Panc1 (cell line): ENCODE results near the gene TBCC.

Experiments
- TCF7L2 ChIP-seq: IDR thresholded peaks from 2 replicates; pipeline ENCODE4 v1.6.1; 2011; ENCODE audit warnings: mild to moderate bottlenecking, low read depth, low read length, inconsistent platforms
- TF ChIP-seq, protein P1 (sequence below): fragments of 450-650 bp; IDR thresholded peaks from 2 replicates; pipeline ENCODE4 v1.5.1; 2017; ENCODE audit warnings: mild to moderate bottlenecking

DNA sequence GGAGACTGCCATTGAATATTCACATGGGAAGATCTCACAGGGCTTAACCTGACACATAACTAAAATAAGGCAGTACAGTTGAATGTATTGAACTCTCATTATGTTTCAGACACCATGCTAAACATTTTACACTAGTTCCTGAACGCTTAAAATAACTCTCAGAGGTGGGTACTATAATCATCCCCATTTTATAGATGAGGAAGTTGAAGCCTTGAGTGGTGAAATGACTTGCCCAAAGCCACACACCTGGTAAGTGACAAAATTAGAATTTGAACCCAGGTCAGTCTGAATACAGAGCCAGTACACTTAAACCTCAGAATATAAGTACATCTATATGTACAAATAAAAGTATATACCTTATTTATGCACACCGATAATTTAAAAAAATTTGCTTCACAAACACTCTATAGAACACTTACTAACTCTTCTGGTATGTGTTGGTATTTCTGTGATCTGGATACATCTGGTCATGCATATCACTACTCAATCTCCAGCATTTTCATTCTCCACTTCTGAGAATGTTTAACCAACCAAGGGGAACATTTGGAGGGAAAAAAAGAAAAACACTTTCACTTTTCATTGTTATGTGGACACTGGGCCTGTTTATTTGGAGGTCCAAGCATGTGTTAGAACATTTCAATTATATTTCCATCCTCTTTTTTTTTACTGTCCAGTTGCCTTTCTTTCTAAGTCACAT, 31.4 kb upstream of the TBCC start:
- TF ChIP-seq, protein P1, sequence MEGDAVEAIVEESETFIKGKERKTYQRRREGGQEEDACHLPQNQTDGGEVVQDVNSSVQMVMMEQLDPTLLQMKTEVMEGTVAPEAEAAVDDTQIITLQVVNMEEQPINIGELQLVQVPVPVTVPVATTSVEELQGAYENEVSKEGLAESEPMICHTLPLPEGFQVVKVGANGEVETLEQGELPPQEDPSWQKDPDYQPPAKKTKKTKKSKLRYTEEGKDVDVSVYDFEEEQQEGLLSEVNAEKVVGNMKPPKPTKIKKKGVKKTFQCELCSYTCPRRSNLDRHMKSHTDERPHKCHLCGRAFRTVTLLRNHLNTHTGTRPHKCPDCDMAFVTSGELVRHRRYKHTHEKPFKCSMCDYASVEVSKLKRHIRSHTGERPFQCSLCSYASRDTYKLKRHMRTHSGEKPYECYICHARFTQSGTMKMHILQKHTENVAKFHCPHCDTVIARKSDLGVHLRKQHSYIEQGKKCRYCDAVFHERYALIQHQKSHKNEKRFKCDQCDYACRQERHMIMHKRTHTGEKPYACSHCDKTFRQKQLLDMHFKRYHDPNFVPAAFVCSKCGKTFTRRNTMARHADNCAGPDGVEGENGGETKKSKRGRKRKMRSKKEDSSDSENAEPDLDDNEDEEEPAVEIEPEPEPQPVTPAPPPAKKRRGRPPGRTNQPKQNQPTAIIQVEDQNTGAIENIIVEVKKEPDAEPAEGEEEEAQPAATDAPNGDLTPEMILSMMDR, result no peak
- TF ChIP-seq TCF7L2, result no peak
